H1 (cell line): ENCODE results near the gene ADPRS. TPM values are rescaled to one million over a fixed set of nuclear protein-coding genes. Genes with fewer than 3 reads are reported as not detected.

ENCODE experiments used
- CTCF ChIA-PET: fragments of 300-600 bp; sonication (Branson Sonifier 250); formaldehyde crosslinking; loops from one replicate; lab custom pipeline; 2021; ENCODE audit not compliant: partially characterized antibody; lab: Charles Lee
- POLR2A ChIA-PET: fragments of 300-600 bp; sonication (Branson Sonifier 250); formaldehyde crosslinking; loops from one replicate; lab custom pipeline; 2021; ENCODE audit warnings: inconsistent platforms; ENCODE audit not compliant: partially characterized antibody; lab: Charles Lee
- DNase-seq, 2 experiments: peaks; one replicate each; pipeline versions ENCODE4 v3.0.0 to v3.0.0-alpha.2; 2010 to 2022; ENCODE audit warnings: low spot score in 2 of 2, low read depth in 1 of 2, mixed read lengths in 1 of 2
- FAIRE-seq: peaks from 2 replicates; lab custom pipeline; 2011; peaks lifted over from hg19 to GRCh38; lab: Jason Lieb, UNC
- H2AFZ ChIP-seq: 2 replicates; pipeline ENCODE4 v1.8.1; 2012; ENCODE audit warnings: low read length, inconsistent platforms
- H2AK5ac ChIP-seq: 2 replicates; pipeline ENCODE4 v1.6.1; 2013; ENCODE audit warnings: low read depth, low read length
- H2BK120ac ChIP-seq: replicated peaks from 2 replicates; pipeline ENCODE3; 2013; ENCODE audit warnings: low read depth, low read length, inconsistent platforms
- H2BK12ac ChIP-seq: 2 replicates; pipeline ENCODE4 v1.6.1; 2013; ENCODE audit warnings: low read depth, low read length
- H2BK15ac ChIP-seq: 2 replicates; pipeline ENCODE4 v1.6.1; 2013; ENCODE audit warnings: low read length
- H2BK20ac ChIP-seq: 2 replicates; pipeline ENCODE4 v1.6.1; 2013; ENCODE audit warnings: low read length
- H2BK5ac ChIP-seq: 2 replicates; pipeline ENCODE4 v1.6.1; 2013; ENCODE audit warnings: low read depth, low read length
- H3K14ac ChIP-seq: 2 replicates; pipeline ENCODE4 v1.6.1; 2013; ENCODE audit warnings: inconsistent platforms; ENCODE audit not compliant: insufficient read length
- H3K18ac ChIP-seq: 2 replicates; pipeline ENCODE4 v1.6.1; 2013; ENCODE audit warnings: low read length; ENCODE audit errors: extremely low read depth
- H3K23ac ChIP-seq: 2 replicates; pipeline ENCODE4 v1.6.1; 2013; ENCODE audit warnings: inconsistent platforms; ENCODE audit not compliant: insufficient read length
- H3K23me2 ChIP-seq: 2 replicates; pipeline ENCODE4 v1.6.1; 2013; ENCODE audit warnings: low read depth, low read length
- H3K27ac ChIP-seq: 2 replicates; pipeline ENCODE4 v1.6.1; 2011; ENCODE audit warnings: low read depth, low read length, inconsistent platforms
- H3K27me3 ChIP-seq, 4 experiments: replicated peaks in 1 of 4; 1 replicate in 1 of 4; 2 replicates in 3 of 4; pipeline versions ENCODE4 v1.6.1 to v1.8.1; 2011 to 2013; ENCODE audit warnings: low read length in 3 of 4, mild to moderate bottlenecking in 3 of 4, inconsistent platforms in 2 of 4, mixed read lengths in 2 of 4, moderate library complexity in 1 of 4; ENCODE audit not compliant: control insufficient read depth in 3 of 4, insufficient read depth in 3 of 4; ENCODE audit errors: extremely low read depth in 1 of 4
- H3K36me3 ChIP-seq, 4 experiments: 2 replicates each; pipeline versions ENCODE4 v1.6.1 to v1.8.1; 2011 to 2013; ENCODE audit warnings: mild to moderate bottlenecking in 4 of 4, low read length in 3 of 4, moderate library complexity in 2 of 4, control low read depth in 1 of 4, inconsistent platforms in 1 of 4; ENCODE audit not compliant: insufficient read depth in 4 of 4, control insufficient read depth in 2 of 4
- H3K4ac ChIP-seq: replicated peaks from 2 replicates; pipeline ENCODE3; 2013; ENCODE audit warnings: low read length, low read depth, mixed read lengths, inconsistent platforms; ENCODE audit not compliant: insufficient read length
- H3K4me1 ChIP-seq, 4 experiments: replicated peaks in 1 of 4; 1 replicate in 1 of 4; 2 replicates in 3 of 4; pipeline versions ENCODE4 v1.6.1 to v1.8.1; 2011 to 2013; ENCODE audit warnings: low read length in 3 of 4, inconsistent platforms in 2 of 4, mixed read lengths in 1 of 4; ENCODE audit not compliant: insufficient read depth in 4 of 4, control insufficient read depth in 3 of 4
- H3K4me2 ChIP-seq, 2 experiments: 2 replicates each; pipeline versions ENCODE4 v1.6.1 to v1.8.1; 2011 to 2013; ENCODE audit warnings: low read depth in 2 of 2, low read length in 2 of 2, control low read depth in 1 of 2, inconsistent platforms in 1 of 2, mild to moderate bottlenecking in 1 of 2; ENCODE audit not compliant: insufficient read depth in 1 of 2
- H3K4me3 ChIP-seq, 4 experiments: fragments of 200-600, 300-600 bp in 1 of 4; sonication (generic), shearing (Covaris generic), sonication (Bioruptor Twin) in 1 of 4; 2 replicates each; pipeline versions ENCODE4 v1.5.1 to v1.8.1; 2011 to 2016; ENCODE audit warnings: low read length in 4 of 4, low read depth in 3 of 4, control low read depth in 2 of 4, inconsistent platforms in 2 of 4, mild to moderate bottlenecking in 2 of 4, mixed read lengths in 1 of 4, moderate library complexity in 1 of 4; ENCODE audit not compliant: insufficient read depth in 2 of 4; ENCODE audit errors: extremely low read depth in 1 of 4
- H3K56ac ChIP-seq: replicated peaks from 2 replicates; pipeline ENCODE3; 2013; ENCODE audit warnings: low read depth, mild to moderate bottlenecking, mixed read lengths, low read length, inconsistent platforms; ENCODE audit not compliant: insufficient read length
- H3K79me1 ChIP-seq: 2 replicates; pipeline ENCODE4 v1.6.1; 2013; ENCODE audit warnings: low read depth, low read length, control low read depth
- H3K79me2 ChIP-seq, 2 experiments: 2 replicates each; pipeline versions ENCODE4 v1.6.1 to v1.8.1; 2012 to 2013; ENCODE audit warnings: low read length in 2 of 2, mild to moderate bottlenecking in 2 of 2, inconsistent platforms in 1 of 2; ENCODE audit not compliant: insufficient read depth in 2 of 2, control insufficient read depth in 1 of 2
- H3K9ac ChIP-seq, 4 experiments: replicated peaks in 1 of 4; 1 replicate in 1 of 4; 2 replicates in 3 of 4; pipeline versions ENCODE4 v1.6.1 to v1.8.1; 2011 to 2013; ENCODE audit warnings: low read depth in 3 of 4, low read length in 3 of 4, control low read depth in 2 of 4, mild to moderate bottlenecking in 2 of 4, moderate library complexity in 2 of 4, inconsistent platforms in 1 of 4; ENCODE audit errors: extremely low read depth in 1 of 4
- H3K9me3 ChIP-seq, 2 experiments: 2 replicates each; pipeline versions ENCODE4 v1.6.1 to v1.8.1; 2012 to 2013; ENCODE audit warnings: mild to moderate bottlenecking in 2 of 2, moderate library complexity in 2 of 2, control low read depth in 1 of 2, inconsistent platforms in 1 of 2, low read depth in 1 of 2, low read length in 1 of 2, mixed read lengths in 1 of 2; ENCODE audit not compliant: insufficient read depth in 2 of 2
- H4K20me1 ChIP-seq, 2 experiments: replicated peaks in 1 of 2; 2 replicates each; pipeline versions ENCODE3 to v1.8.1; 2011 to 2013; ENCODE audit warnings: inconsistent platforms in 2 of 2, low read length in 2 of 2, mild to moderate bottlenecking in 1 of 2; ENCODE audit not compliant: insufficient read depth in 2 of 2, control insufficient read depth in 1 of 2
- H4K5ac ChIP-seq: 2 replicates; pipeline ENCODE4 v1.6.1; 2013; ENCODE audit warnings: low read length, low read depth, mixed read lengths, inconsistent platforms; ENCODE audit not compliant: insufficient read length
- H4K8ac ChIP-seq: 2 replicates; pipeline ENCODE4 v1.8.0; 2013; ENCODE audit warnings: mild to moderate bottlenecking, moderate library complexity, low read length, inconsistent platforms; ENCODE audit not compliant: insufficient read depth; ENCODE audit errors: extremely low read depth
- H4K91ac ChIP-seq: replicated peaks from 2 replicates; pipeline ENCODE3; 2013; ENCODE audit warnings: low read length, mixed read lengths, inconsistent platforms; ENCODE audit not compliant: insufficient read length
- BACH1 ChIP-seq: IDR thresholded peaks from 2 replicates; pipeline ENCODE4 v1.6.1; 2012; ENCODE audit warnings: low read length, improper control_type of control experiment
- BCL11A ChIP-seq, 2 experiments: IDR thresholded peaks; one replicate each; pipeline ENCODE4 v1.6.1; 2011; ENCODE audit warnings: low read depth in 2 of 2, low read length in 2 of 2, mild to moderate bottlenecking in 2 of 2
- CEBPB ChIP-seq: IDR thresholded peaks from 2 replicates; pipeline ENCODE4 v1.6.1; 2012; ENCODE audit warnings: low read depth, low read length
- CREB1 ChIP-seq: IDR thresholded peaks from 2 replicates; pipeline ENCODE4 v1.6.1; 2012; ENCODE audit warnings: inconsistent platforms
- EGR1 ChIP-seq: IDR thresholded peaks from 2 replicates; pipeline ENCODE4 v1.6.1; 2011; ENCODE audit warnings: low read depth, low read length, borderline replicate concordance
- FOSL1 ChIP-seq: IDR thresholded peaks from 2 replicates; pipeline ENCODE4 v1.6.1; 2011; ENCODE audit warnings: mild to moderate bottlenecking, low read depth, low read length, moderate library complexity; ENCODE audit not compliant: insufficient read depth
- KDM5A ChIP-seq: fragments of 200-600 bp; IDR thresholded peaks from 2 replicates; pipeline ENCODE4 v1.7.1; 2012; ENCODE audit warnings: mild to moderate bottlenecking, low read length, inconsistent platforms, mixed read lengths
- SP2 ChIP-seq: IDR thresholded peaks from 2 replicates; pipeline ENCODE4 v1.6.1; 2012; ENCODE audit warnings: mild to moderate bottlenecking, low read length, inconsistent platforms
- SUZ12 ChIP-seq: fragments of 200-600 bp; sonication (generic); IDR thresholded peaks from 2 replicates; pipeline ENCODE4 v1.6.1; 2012; ENCODE audit warnings: mild to moderate bottlenecking, inconsistent platforms, low read length, moderate library complexity, mixed read lengths
- TAF1 ChIP-seq: IDR thresholded peaks from 2 replicates; pipeline ENCODE4 v1.6.1; 2011; ENCODE audit warnings: mild to moderate bottlenecking, low read depth, low read length
- YY1 ChIP-seq: IDR thresholded peaks from 2 replicates; pipeline ENCODE4 v1.6.1; 2011; ENCODE audit warnings: low read depth, mild to moderate bottlenecking, low read length
- WGBS, 2 experiments: shearing (Covaris generic) in 1 of 2; methylation state at CpG; one replicate each; pipeline versions ENCODE4 v1.1.6 to v1.1.7; 2013 to 2015; ENCODE audit warnings: low lambda C conversion rate in 2 of 2, mixed read lengths in 2 of 2, inconsistent platforms in 1 of 2, low coverage in 1 of 2, missing lambda C conversion rate in 1 of 2; ENCODE audit not compliant: insufficient replicate concordance in 2 of 2, insufficient coverage in 1 of 2, insufficient read length in 1 of 2; ENCODE audit errors: extremely low coverage in 1 of 2, missing lambda C conversion rate in 1 of 2; 5-methylcytosine and 5-hydroxymethylcytosine counted together
- polyA plus RNA-seq, 7 experiments: library from polyadenylated mRNA; depleted of rRNA in 3 of 7; stranded (reverse) in 5 of 7; unstranded in 2 of 7; fragments of >200 nt in 5 of 7; fragments of 200-250 nt in 2 of 7; gene quantifications; 1 replicate in 5 of 7; 2 replicates in 1 of 7; 4 replicates in 1 of 7; pipeline versions ENCODE4 v1.2.1 to v1.2.3, GENCODE V29; 2011 to 2013; ENCODE audit warnings: missing spikeins in 2 of 7, mixed read lengths in 2 of 7
- total RNA-seq: library from RNA; stranded (reverse); fragmentation: NEBNext Ultra II Directional; extraction: Animal tissue kit (Norgen Biotek cat#: 25700); gene quantifications from 2 replicates; pipeline ENCODE4 v1.2.1, GENCODE V29; 2021

Gene ADPRS
- total and polyA plus RNA-seq, 2 of the 8 experiments (the other 6 are each of a cell fraction or from before 2014, with no cell fraction given), result 22.9 to 38.1 TPM

DNA sequence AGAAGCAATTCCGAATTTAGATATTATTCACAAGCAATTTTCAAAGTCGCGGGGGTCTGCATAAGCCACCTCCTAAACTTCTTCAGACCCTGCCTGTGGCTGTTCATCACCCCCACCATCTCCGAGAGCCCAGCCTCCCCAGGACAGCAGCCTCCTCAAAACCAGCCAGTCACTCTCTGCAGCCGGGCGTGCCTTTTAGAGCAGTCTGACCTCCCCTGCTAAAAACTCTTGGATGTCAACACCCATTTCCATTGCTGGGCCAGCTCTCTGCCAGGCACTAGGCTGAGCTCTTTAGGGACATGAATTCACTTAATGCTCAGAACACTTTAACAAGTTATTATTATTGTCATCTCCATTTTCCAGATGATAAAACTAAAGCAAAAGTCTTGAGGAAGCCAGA is 11.7 kb downstream of the ADPRS start:
- no peak overlapping the region for H4K5ac ChIP-seq
- no peak overlapping the region for H2BK12ac ChIP-seq
- H3K14ac ChIP-seq, result no peak overlapping the region
- POLR2A ChIA-PET, result interaction anchor here (7.8 kb wide), 1 partner anchor 34 kb away, joined by 61 read pairs; no protein-coding TSS in a partner anchor
- H2AK5ac ChIP-seq, result no peak overlapping the region
- H4K91ac ChIP-seq, result no peak overlapping the region
- WGBS, 2 experiments, result 91% methylated on average over 6 of the region's 6 CpGs; no CpG with 5 or more reads in 1 of the 2 experiments
- no peak overlapping the region for H4K8ac ChIP-seq
- H3K18ac ChIP-seq, result no peak overlapping the region
- no peak overlapping the region for H2BK20ac ChIP-seq
- no peaks in the 10 kb centered on the region for H4K20me1 ChIP-seq
- peaks cover 0 to 11% (median 7%) of the 10 kb centered on the region in 4 experiments; a peak in 3 of 7 replicates for H3K4me1 ChIP-seq
- no peak overlapping the region for H2BK120ac ChIP-seq
- DNase-seq (no peak), FAIRE-seq (no peak)
- no peak overlapping the region for H3K4me3 ChIP-seq
- H3K56ac ChIP-seq, result no peak overlapping the region
- no peaks in the 10 kb centered on the region for H3K79me2 ChIP-seq
- H3K79me1 ChIP-seq, result no peaks in the 10 kb centered on the region
- H3K9ac ChIP-seq, result no peak overlapping the region
- H3K4ac ChIP-seq, result no peak overlapping the region
- H2AFZ ChIP-seq, result no peak overlapping the region
- no peak for TF ChIP-seq CEBPB
- TF ChIP-seq SP2, result no peak
- TF ChIP-seq BACH1, result no peak
- TF ChIP-seq KDM5A, result no peak
- TF ChIP-seq FOSL1, result no peak
- TF ChIP-seq SUZ12, result no peak
- TF ChIP-seq BCL11A (IDR thresholded peaks at IDR 0.05; ENCODE audit: low read depth in 2 of 2, low read length in 2 of 2), result no peak
- TF ChIP-seq YY1, result no peak
- TF ChIP-seq EGR1, result no peak
- no peak for TF ChIP-seq CREB1
- no peak for TF ChIP-seq TAF1
- H3K23me2 ChIP-seq, result no peaks in the 10 kb centered on the region
- no peaks in the 10 kb centered on the region for H3K9me3 ChIP-seq
- no peak overlapping the region for H2BK15ac ChIP-seq
- no peak overlapping the region for H3K4me2 ChIP-seq
- H3K23ac ChIP-seq, result no peak overlapping the region
- no peak overlapping the region for H2BK5ac ChIP-seq
- no peaks in the 10 kb centered on the region; a peak in 1 of 8 replicates for H3K36me3 ChIP-seq
- CTCF ChIA-PET, result interaction anchor here (0.6 to 32.6 kb wide), 19 partner anchors 9 to 224 kb away, joined by 3 to 738 read pairs (median 6); partner anchors contain the start of genes COL8A2 and TRAPPC3
- H3K27me3 ChIP-seq, result 0 out of 7 replicates have a peak, but pooled peaks cover 0 to 2% (median 0%) of the 10 kb centered on the region in 4 experiments
- H3K27ac ChIP-seq, result no peak overlapping the region
